GM18951 (cell line): ENCODE data around the gene ADCY1.
"Not testable (repeated sequence)": the region's sequence is repeated elsewhere in the genome, so short reads cannot be mapped to it uniquely, and the experiment has no call there.

ENCODE experiments used
- POLR2A ChIP-seq: IDR thresholded peaks from 4 replicates; pipeline ENCODE4 v1.6.1; 2011; ENCODE audit warnings: mild to moderate bottlenecking; ENCODE audit not compliant: insufficient read length, insufficient read depth; ENCODE audit errors: extremely low read depth
- in situ Hi-C: fragments of 300-500 bp; cut with MboI; formaldehyde crosslinking; loops from one replicate; pipeline ENCODE4 v1.12.0; 2022; ENCODE audit warnings: low sequenced_read_pairs, mixed read lengths, inconsistent platforms; ENCODE audit not compliant: unreplicated experiment

Gene ADCY1

GRCh38 chr7:45713669-45714520, 139.7 kb downstream of the ADCY1 start:
- no peak for TF ChIP-seq POLR2A
- in situ Hi-C loops: no loop called here

GRCh38 chr7:45714521-45714820, 140.3 kb downstream of the ADCY1 start:
- TF ChIP-seq POLR2A: no peak
- in situ Hi-C loops: no loop called here

DNA sequence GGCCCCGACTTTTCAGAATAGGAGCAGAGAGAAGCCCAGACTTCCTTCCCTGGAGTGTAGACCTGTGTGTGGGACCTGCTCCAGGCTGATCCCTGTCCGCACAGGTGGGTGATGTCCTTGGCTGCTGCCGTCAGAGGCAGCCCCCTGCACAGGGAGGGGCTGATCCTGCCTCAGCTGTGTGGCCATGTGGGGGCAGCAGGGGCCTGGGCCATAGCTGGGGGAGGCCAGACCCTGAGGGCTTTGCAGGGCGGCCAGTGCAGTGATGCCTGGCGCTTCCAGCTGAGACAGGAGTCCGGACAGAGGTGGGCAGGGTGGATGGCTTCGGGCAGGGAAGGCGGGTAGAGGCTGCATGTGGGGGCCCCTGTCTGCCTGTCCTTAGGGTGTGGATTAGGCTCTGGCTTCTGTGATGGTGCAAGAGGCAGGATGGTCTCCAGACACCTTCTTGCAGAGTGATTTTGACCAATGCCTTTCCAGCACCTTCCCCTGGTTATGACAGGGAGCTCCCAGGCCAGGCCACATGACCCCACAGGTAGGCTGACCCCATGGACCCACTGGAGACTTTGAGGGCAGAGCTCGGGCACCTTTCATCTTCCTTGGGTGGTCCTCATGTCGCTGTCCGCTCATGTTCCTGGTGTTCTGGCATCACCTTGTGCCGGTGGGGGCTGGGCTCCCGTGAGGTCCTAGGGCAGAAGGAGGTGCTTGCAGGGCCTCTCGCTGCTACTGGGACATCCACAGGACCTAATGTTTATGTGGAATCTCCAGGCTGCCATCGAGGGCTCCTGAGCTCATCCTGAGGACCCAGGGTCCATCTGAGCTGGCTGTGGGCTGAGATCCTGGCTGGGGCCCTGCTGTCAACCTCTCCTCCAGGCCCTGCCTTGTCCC, 141.5 kb downstream of the ADCY1 start:
- no peak for TF ChIP-seq POLR2A
- in situ Hi-C loops: no loop called here

DNA sequence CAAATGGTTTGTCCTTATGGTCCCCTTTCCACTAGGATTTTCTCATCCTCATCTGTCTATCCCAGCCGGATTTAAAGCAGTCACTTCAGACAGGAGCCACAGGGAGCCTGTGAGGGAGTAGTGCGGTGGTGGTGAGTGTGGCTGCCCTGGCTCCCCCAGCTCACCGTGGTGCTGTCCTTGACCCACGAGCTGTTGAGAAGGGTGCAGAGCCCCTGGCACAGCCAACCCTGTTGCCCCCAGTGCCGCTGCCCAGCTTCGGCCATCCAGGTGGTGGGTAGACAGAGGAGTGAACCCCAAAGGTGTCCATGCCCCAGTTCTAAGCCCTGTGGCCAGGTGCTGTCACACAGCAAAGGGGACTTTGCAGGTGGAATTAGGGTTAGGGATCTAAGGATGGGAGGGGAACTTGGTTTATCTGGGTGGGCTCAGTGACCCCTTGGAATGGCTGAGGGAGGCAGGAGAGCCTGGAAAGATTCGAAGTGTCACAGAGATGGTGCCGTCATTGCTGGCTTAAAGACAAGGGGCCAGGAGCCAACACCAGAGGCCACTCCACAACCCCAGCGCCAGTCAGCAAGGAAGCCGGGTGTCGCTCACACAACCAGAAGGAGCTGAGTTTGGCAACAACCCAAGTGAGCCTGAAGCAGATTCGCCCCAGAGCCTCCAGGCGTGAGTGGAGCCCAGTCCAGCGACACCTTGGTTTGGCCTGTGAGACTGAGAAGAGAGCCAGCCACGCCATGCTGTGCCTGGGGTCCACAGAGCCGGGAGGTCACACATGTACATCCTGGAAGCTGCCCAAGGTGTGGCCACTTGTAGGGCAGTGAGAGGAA, 142.4 kb downstream of the ADCY1 start:
- in situ Hi-C loops: no loop called here
- no peak for TF ChIP-seq POLR2A

- no peak for TF ChIP-seq POLR2A
- in situ Hi-C loops: no loop called here
Observed at GRCh38 chr7:45717537-45718235, 143.5 kb downstream of the ADCY1 start.

DNA sequence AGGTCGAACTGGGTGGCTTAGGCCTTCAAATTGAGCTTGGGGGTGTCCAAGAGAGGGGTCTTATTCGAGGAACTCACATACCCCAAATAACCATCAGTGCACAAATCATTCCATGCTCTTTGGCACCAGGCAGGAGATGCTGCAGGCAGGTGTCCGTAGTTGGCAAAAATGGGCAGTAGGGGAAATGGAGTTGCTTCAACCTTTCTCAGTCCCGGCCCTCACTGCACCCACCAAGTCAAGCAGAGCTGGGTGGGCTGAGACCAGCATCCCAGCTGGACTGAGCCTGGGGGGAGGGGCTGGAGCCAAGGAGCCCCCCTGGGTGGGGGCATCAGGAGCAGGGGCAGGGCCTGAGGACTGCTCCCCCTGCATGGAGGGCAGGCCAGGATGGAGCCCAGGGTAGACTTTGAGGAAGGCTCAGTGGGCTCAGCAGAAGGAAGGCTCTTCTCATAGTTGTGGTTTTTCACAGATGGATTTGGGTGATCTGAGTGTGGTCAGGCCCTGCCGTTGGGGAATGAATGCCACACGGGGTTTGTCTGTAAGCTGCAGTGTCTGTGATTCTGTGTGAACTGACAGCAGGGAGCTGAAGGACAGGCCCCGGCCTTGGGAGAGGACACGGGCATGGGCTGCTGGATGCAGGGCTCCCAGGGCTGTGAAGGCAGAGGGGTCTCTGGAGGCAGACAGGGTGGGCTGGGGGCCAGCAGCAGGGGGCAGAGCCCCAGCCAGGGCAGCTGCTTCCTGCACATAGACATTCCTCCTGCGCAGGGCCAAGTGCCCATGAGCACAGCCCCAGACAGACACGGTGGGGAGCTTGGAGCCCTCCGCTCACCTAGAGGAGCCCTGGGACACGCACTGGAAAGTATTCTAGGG, 144.5 kb downstream of the ADCY1 start:
- in situ Hi-C loops: no loop called here
- no peak for TF ChIP-seq POLR2A

- no peak for TF ChIP-seq POLR2A
- in situ Hi-C loops: no loop called here
Observed at GRCh38 chr7:45720989-45721388, 146.8 kb downstream of the ADCY1 start.

DNA sequence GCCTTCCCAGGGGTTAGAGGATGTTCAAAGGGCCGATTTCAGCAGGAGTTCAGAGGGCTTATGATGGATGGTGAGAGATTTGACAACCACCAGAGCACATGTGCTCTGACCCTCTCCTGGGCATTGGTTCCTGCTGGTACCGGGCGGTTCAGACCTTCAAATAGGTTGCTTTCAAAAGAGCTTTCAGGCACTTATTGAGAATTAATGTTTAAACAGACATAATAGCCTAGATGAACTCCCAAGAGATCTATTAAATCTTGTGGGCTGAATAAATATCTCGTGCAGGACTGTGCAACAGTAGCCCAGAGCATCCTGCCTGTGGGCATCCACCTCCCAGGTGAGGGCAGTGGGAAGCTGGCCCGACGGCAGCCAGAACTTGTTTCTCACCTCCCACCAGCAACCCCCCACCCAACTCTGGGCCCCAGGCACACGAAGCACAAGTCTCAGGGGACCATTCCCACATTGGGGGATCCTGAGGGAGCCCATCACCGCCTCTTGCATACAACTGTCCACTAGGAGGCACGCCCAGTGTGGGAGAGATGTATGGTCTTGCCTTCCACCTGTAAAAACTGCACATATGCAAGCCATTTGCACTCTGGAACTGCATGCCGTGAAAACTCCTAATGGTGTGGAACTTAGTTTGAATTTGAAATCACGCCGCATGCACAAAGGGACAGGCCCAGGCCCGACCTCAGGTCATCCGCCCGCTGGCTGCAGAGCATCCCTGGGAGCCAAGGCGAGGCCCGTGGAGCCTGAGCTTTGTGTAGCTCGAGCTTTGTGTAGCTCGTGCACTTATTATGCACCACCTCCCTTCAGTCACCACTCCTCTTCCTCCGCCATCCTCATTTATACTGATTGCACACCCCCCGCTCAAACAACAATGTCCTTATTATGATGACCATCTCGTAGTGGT, 147.8 kb downstream of the ADCY1 start:
- TF ChIP-seq POLR2A: no peak
- in situ Hi-C loops: no loop called here

- in situ Hi-C loops: not testable (repeated sequence)
Observed at GRCh38 chr7:45725231-45725630, 151.1 kb downstream of the ADCY1 start.

- in situ Hi-C loops: no loop called here
Observed at GRCh38 chr7:45726883-45727282, 152.7 kb downstream of the ADCY1 start.

GRCh38 chr7:45731692-45732443, 157.7 kb downstream of the ADCY1 start:
- in situ Hi-C loops: not testable (repeated sequence)

More at GRCh38 chr7:45726883-45727282, 152.7 kb downstream of the ADCY1 start:
- TF ChIP-seq POLR2A: no peak

DNA sequence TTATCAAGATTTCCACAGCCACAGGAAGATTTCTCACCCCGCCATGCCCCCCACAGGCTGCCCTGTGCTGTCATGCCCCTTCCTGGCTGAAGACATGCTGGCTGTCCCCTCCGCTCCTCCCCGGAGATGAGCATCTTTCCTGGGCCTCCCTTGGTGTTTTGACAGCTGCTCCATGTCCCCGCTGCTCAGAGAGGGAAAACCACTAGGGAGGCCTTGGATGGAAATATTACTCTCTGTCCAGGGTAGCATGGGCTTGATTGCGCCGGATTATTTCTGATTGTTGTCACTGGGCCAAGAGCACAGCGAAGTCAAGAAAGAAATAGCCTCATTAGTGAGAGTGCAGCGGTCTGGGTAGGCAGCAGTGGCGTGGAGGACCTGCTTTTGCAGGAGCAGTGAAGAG, 164.8 kb downstream of the ADCY1 start:
- in situ Hi-C loops: not testable (repeated sequence)

DNA sequence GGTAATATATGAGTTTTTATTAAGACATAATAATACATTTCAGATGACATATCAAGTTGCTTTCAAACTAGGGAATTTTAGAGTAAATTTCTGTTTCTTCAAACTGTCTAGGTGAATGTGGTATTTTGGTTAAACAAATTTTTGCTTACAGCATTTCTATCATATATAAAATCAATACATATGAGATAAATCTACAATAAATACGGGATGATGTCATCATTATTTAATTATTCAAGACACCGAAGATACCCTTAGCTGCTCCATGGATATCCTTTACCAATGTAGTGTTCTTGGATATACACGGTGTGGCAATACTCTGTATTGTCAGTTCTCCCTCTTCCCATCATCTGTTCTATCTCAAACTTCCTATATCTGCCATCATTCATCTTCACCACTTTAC, 166.4 kb downstream of the ADCY1 start:
- in situ Hi-C loops: not testable (repeated sequence)

- in situ Hi-C loops: not testable (repeated sequence)
Observed at GRCh38 chr7:45748976-45749375, 174.8 kb downstream of the ADCY1 start.

DNA sequence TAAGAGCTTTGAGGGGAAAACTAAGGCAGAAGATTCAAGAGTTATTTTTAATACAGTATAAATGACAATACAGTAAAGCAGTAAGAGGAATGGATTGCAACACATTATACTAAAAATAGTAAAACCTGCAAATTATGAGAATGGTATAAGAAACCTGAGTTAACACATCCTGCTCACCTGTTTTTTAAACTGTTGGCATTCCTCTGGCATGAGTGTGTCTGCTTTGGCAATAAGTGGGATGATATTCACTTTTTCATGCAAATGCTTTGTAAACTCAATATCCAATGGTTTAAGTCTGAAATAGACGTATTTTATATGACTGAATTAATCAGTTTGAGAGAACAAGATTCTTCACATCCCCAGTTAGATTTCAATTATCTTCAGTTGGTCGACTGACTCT, 177.2 kb downstream of the ADCY1 start:
- in situ Hi-C loops: not testable (repeated sequence)

DNA sequence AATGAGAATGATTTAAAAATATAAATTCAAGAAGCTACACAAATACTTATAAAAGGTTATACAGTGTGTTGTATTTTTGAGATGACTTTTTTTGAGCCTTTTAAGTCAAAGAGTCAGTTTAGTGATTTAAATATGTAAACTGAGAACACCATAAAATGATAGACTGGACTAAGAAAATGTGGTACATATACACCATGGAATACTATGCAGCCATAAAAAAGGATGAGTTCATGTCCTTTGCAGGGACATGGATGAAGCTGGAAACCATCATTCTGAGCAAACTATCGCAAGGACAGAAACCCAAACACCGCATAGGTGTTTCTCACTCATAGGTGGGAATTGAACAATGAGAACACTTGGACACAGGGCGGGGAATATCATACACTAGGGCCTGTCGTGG, 182.2 kb downstream of the ADCY1 start:
- in situ Hi-C loops: not testable (repeated sequence)
